H9 (cell line): ENCODE measurements around the gene LDLR. TPM values are rescaled to one million over a fixed set of nuclear protein-coding genes. Genes with fewer than 3 reads are reported as not detected.

ENCODE experiments used
- DNase-seq: peaks from one replicate; pipeline ENCODE4 v3.0.0-alpha.2; 2017
- H2AFZ ChIP-seq: one replicate; pipeline ENCODE4 v1.6.1; 2013; ENCODE audit warnings: mild to moderate bottlenecking, low read length, control low read depth, moderate library complexity
- H2AK5ac ChIP-seq: 2 replicates; pipeline ENCODE4 v1.6.1; 2013; ENCODE audit warnings: low read length, control low read depth, mixed read lengths; ENCODE audit not compliant: insufficient read length
- H2BK120ac ChIP-seq: one replicate; pipeline ENCODE4 v1.6.1; 2013; ENCODE audit warnings: low read depth, mild to moderate bottlenecking, low read length, control low read depth, inconsistent platforms; ENCODE audit not compliant: poor library complexity, severe bottlenecking
- H2BK12ac ChIP-seq: 2 replicates; pipeline ENCODE4 v1.6.1; 2013; ENCODE audit warnings: low read length, control low read depth, mixed read lengths, low read depth; ENCODE audit not compliant: insufficient read length
- H2BK15ac ChIP-seq: 2 replicates; pipeline ENCODE4 v1.6.1; 2013; ENCODE audit warnings: low read depth, low read length, control low read depth
- H2BK20ac ChIP-seq: one replicate; pipeline ENCODE4 v1.6.1; 2013; ENCODE audit warnings: low read depth, mild to moderate bottlenecking, low read length, control low read depth, inconsistent platforms; ENCODE audit not compliant: poor library complexity, severe bottlenecking
- H2BK5ac ChIP-seq: 2 replicates; pipeline ENCODE4 v1.6.1; 2013; ENCODE audit warnings: low read length, control low read depth, mixed read lengths; ENCODE audit not compliant: insufficient read length
- H3K14ac ChIP-seq: 2 replicates; pipeline ENCODE4 v1.6.1; 2013; ENCODE audit warnings: low read length, control low read depth; ENCODE audit not compliant: insufficient read depth
- H3K18ac ChIP-seq: 2 replicates; pipeline ENCODE4 v1.6.1; 2013; ENCODE audit warnings: low read depth, mild to moderate bottlenecking, mixed read lengths, low read length, control low read depth; ENCODE audit not compliant: insufficient read length
- H3K23ac ChIP-seq: 2 replicates; pipeline ENCODE4 v1.6.1; 2013; ENCODE audit warnings: low read length, control low read depth, mixed read lengths, low read depth; ENCODE audit not compliant: insufficient read length
- H3K23me2 ChIP-seq: 2 replicates; pipeline ENCODE4 v1.6.1; 2013; ENCODE audit warnings: low read depth, mild to moderate bottlenecking, mixed read lengths, low read length, control low read depth; ENCODE audit not compliant: insufficient read length, poor library complexity, severe bottlenecking
- H3K27ac ChIP-seq: 2 replicates; pipeline ENCODE4 v1.5.1; 2013; ENCODE audit warnings: low read length, control low read depth, mixed read lengths, low read depth; ENCODE audit not compliant: insufficient read length
- H3K27me3 ChIP-seq: 2 replicates; pipeline ENCODE4 v1.6.1; 2013; ENCODE audit warnings: low read length, control low read depth, inconsistent platforms; ENCODE audit not compliant: insufficient read depth
- H3K4ac ChIP-seq: 2 replicates; pipeline ENCODE4 v1.6.1; 2013; ENCODE audit warnings: low read depth, mild to moderate bottlenecking, control low read depth, inconsistent platforms, low read length, moderate library complexity
- H3K4me1 ChIP-seq: 2 replicates; pipeline ENCODE4 v1.6.1; 2013; ENCODE audit warnings: low read length, control low read depth, inconsistent platforms; ENCODE audit not compliant: insufficient read depth
- H3K4me2 ChIP-seq: 2 replicates; pipeline ENCODE4 v1.6.1; 2013; ENCODE audit warnings: low read length, control low read depth, mixed read lengths; ENCODE audit not compliant: insufficient read length, insufficient read depth
- H3K56ac ChIP-seq: 2 replicates; pipeline ENCODE4 v1.6.1; 2013; ENCODE audit warnings: low read depth, mild to moderate bottlenecking, mixed read lengths, low read length, control low read depth; ENCODE audit not compliant: insufficient read length
- H3K79me1 ChIP-seq: 2 replicates; pipeline ENCODE4 v1.6.1; 2013; ENCODE audit warnings: low read depth, mild to moderate bottlenecking, moderate library complexity, low read length, control low read depth, inconsistent platforms; ENCODE audit not compliant: insufficient read depth, poor library complexity, severe bottlenecking
- H3K79me2 ChIP-seq: 2 replicates; pipeline ENCODE4 v1.6.1; 2013; ENCODE audit warnings: low read length, control low read depth, inconsistent platforms; ENCODE audit not compliant: insufficient read depth
- H3K9ac ChIP-seq: 2 replicates; pipeline ENCODE4 v1.6.1; 2013; ENCODE audit warnings: low read length, control low read depth, mixed read lengths; ENCODE audit not compliant: insufficient read length; ENCODE audit errors: extremely low read depth
- H3K9me3 ChIP-seq: one replicate; pipeline ENCODE4 v1.6.1; 2013; ENCODE audit warnings: low read depth, low read length, inconsistent platforms; ENCODE audit not compliant: control insufficient read depth
- H3T11ph ChIP-seq: one replicate; pipeline ENCODE4 v1.6.1; 2013; ENCODE audit warnings: mild to moderate bottlenecking, low read length, control low read depth, inconsistent platforms
- H4K20me1 ChIP-seq: one replicate; pipeline ENCODE4 v1.6.1; 2013; ENCODE audit not compliant: control insufficient read depth, insufficient read length, insufficient read depth
- H4K5ac ChIP-seq: 2 replicates; pipeline ENCODE4 v1.6.1; 2013; ENCODE audit warnings: low read depth, mild to moderate bottlenecking, mixed read lengths, low read length, control low read depth; ENCODE audit not compliant: insufficient read length
- H4K8ac ChIP-seq: replicated peaks from 2 replicates; pipeline ENCODE4 v1.6.1; 2013; ENCODE audit warnings: low read length, control low read depth, mixed read lengths, low read depth; ENCODE audit not compliant: insufficient read length
- H4K91ac ChIP-seq: 2 replicates; pipeline ENCODE4 v1.6.1; 2013; ENCODE audit warnings: low read depth, mild to moderate bottlenecking, moderate library complexity, mixed read lengths, low read length, control low read depth; ENCODE audit not compliant: insufficient read length
- H3K27ac Mint-ChIP-seq, 3 experiments: 2 replicates in 2 of 3; 3 replicates in 1 of 3; pipeline ENCODE4 v1.8.0; 2020 to 2021; ENCODE audit warnings: mixed read lengths in 3 of 3, mild to moderate bottlenecking in 1 of 3, moderate library complexity in 1 of 3
- H3K27me3 Mint-ChIP-seq: 2 replicates; pipeline ENCODE4 v1.8.0; 2021; ENCODE audit warnings: low read depth, mild to moderate bottlenecking, moderate library complexity, mixed read lengths
- H3K36me3 Mint-ChIP-seq, 3 experiments: 2 replicates in 2 of 3; 3 replicates in 1 of 3; pipeline ENCODE4 v1.8.0; 2020 to 2021; ENCODE audit warnings: low read depth in 3 of 3, mixed read lengths in 3 of 3; ENCODE audit not compliant: insufficient read depth in 1 of 3
- H3K4me1 Mint-ChIP-seq, 2 experiments: 2 replicates each; pipeline ENCODE4 v1.8.0; 2020; ENCODE audit warnings: mixed read lengths in 2 of 2
- H3K4me3 Mint-ChIP-seq, 2 experiments: 2 replicates in 1 of 2; 3 replicates in 1 of 2; pipeline ENCODE4 v1.8.0; 2020 to 2021; ENCODE audit warnings: mild to moderate bottlenecking in 2 of 2, mixed read lengths in 2 of 2, moderate library complexity in 1 of 2
- H3K9me3 Mint-ChIP-seq, 2 experiments: 2 replicates in 1 of 2; 3 replicates in 1 of 2; pipeline ENCODE4 v1.8.0; 2020; ENCODE audit warnings: mild to moderate bottlenecking in 2 of 2, mixed read lengths in 2 of 2, moderate library complexity in 1 of 2
- CTCF ChIP-seq: fragments of 200-600 bp; sonication (generic); conservative IDR thresholded peaks from 3 replicates; pipeline ENCODE4 v1.8.0; 2021; ENCODE audit warnings: antibody characterized with exemption, mild to moderate bottlenecking
- WGBS: extraction: QIAGEN DNeasy Blood & Tissue Kit; methylation state at CpG from one replicate; pipeline ENCODE4 v1.1.7; 2013; ENCODE audit warnings: missing lambda C conversion rate, low lambda C conversion rate, mixed read lengths; ENCODE audit not compliant: insufficient read length; ENCODE audit errors: extremely low coverage; 5-methylcytosine and 5-hydroxymethylcytosine counted together
- total RNA-seq: library from RNA; stranded (reverse); gene quantifications from 2 replicates; pipeline ENCODE4 v1.2.1, GENCODE V29; 2021

The LDLR gene
- total RNA-seq, 1 experiment from 2014 or later, result 92.7 TPM

GRCh38 chr19:11047866-11048265 lies 41.4 kb upstream of the LDLR start:
- Mint-ChIP-seq H3K36me3 (peaks cover 27 to 72% (median 55%) of the 10 kb centered on the region in 3 experiments; a peak in 6 of 7 replicates), H3K4me3 (no peak overlapping the region), H3K9me3 (no peaks in the 10 kb centered on the region), H3K27ac (no peak overlapping the region; a peak in 1 of 7 replicates), H3K4me1 (no peaks in the 10 kb centered on the region; a peak in 1 of 4 replicates), H3K27me3 (no peaks in the 10 kb centered on the region)
- WGBS, result no CpG with 5 or more reads among the region's 4 CpGs
- no peak overlapping the region for H2AK5ac ChIP-seq
- H2BK12ac ChIP-seq, result no peak overlapping the region
- no peaks in the 10 kb centered on the region for H4K20me1 ChIP-seq
- H3K4ac ChIP-seq, result no peak overlapping the region
- no peaks in the 10 kb centered on the region for H3K27me3 ChIP-seq
- no peak overlapping the region for H3K9ac ChIP-seq
- no peaks in the 10 kb centered on the region for H3K79me1 ChIP-seq
- H3K27ac ChIP-seq, result no peak overlapping the region
- no peak overlapping the region for H3K23ac ChIP-seq
- H3T11ph ChIP-seq, result no peak overlapping the region
- H4K5ac ChIP-seq, result no peak overlapping the region
- no peak for TF ChIP-seq CTCF
- no peaks in the 10 kb centered on the region for H3K4me1 ChIP-seq
- no peak overlapping the region for H2BK20ac ChIP-seq
- H2BK120ac ChIP-seq, result no peak overlapping the region
- H3K23me2 ChIP-seq, result no peaks in the 10 kb centered on the region
- no peak overlapping the region for H3K56ac ChIP-seq
- H4K91ac ChIP-seq, result no peak overlapping the region
- no peak overlapping the region for H4K8ac ChIP-seq
- H2BK5ac ChIP-seq, result no peak overlapping the region
- no peak overlapping the region for H3K14ac ChIP-seq
- no peak overlapping the region for H3K4me2 ChIP-seq
- no peak overlapping the region for H2BK15ac ChIP-seq
- no peak for DNase-seq
- no peak overlapping the region for H2AFZ ChIP-seq
- H3K18ac ChIP-seq, result no peak overlapping the region
- H3K79me2 ChIP-seq, result no peaks in the 10 kb centered on the region
- no peaks in the 10 kb centered on the region for H3K9me3 ChIP-seq
